Right atrium auricular region (tissue), 2 donors: ENCODE data around the gene POLE3. TPM values are rescaled to one million over a fixed set of nuclear protein-coding genes. Genes with fewer than 3 reads are reported as not detected.

Experiments used
- DNase-seq: peaks from one replicate; pipeline ENCODE4 v3.0.0-alpha.2; 2019; ENCODE audit warnings: low spot score
- H3K27ac ChIP-seq, 2 donors: fragments of 200-600 bp; sonication (generic); 1 replicate in 1 of 2; 2 replicates in 1 of 2; pipeline ENCODE4 v1.5.1; 2016 to 2019
- H3K27me3 ChIP-seq, 2 donors: fragments of 200-600 bp; sonication (generic); one replicate each; pipeline versions ENCODE4 v1.5.1 to v1.6.0; 2017 to 2019
- H3K36me3 ChIP-seq: fragments of 200-600 bp; sonication (generic); one replicate; pipeline ENCODE4 v1.5.1; 2016
- H3K4me1 ChIP-seq, 2 donors: fragments of 200-600 bp; sonication (generic); one replicate each; pipeline versions ENCODE4 v1.5.1 to v1.6.0; 2017 to 2019
- H3K4me3 ChIP-seq, 2 donors: fragments of 200-600 bp; sonication (generic); 1 replicate in 1 of 2; 2 replicates in 1 of 2; pipeline ENCODE4 v1.5.1; 2017 to 2019; ENCODE audit warnings: mild to moderate bottlenecking in 1 of 2, moderate library complexity in 1 of 2
- H3K9me3 ChIP-seq, 2 donors: fragments of 200-600 bp; sonication (generic); one replicate each; pipeline ENCODE4 v1.5.1; 2019
- total RNA-seq, 2 donors: library from RNA; depleted of rRNA; stranded (reverse); fragments of >200 nt; gene quantifications; one replicate each; pipeline ENCODE4 v1.1.0, GENCODE V29; 2016
- TF ChIP-seq, protein P1 (sequence below), 2 donors: fragments of 200-600 bp; sonication (generic); IDR thresholded peaks; one replicate each; pipeline ENCODE4 v1.5.1; 2019; ENCODE audit warnings: antibody characterized with exemption in 2 of 2

The POLE3 gene
- total RNA-seq, 2 donors from 2014 or later, result 17.9 to 21.5 TPM

DNA sequence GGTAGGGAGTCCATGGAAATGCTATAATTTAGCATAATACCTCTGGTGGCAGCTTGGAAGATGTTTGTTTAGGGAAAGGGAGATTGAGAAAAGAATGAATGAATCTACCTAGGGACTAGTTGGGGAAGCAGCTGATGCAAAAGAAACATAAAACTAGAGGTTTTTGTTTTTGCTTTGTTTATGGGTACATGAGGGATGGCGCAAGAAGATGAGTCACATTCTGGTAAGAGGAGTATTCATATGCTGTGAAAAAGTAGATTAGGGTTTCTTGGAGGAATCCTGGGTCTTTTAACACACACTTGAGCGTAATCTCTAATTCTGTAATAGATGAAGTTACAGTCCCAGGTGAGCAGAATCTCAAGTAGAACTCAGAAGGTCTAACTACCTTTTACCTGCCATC is 17.2 kb upstream of the POLE3 start:
- H3K27me3 ChIP-seq, result no peaks in the 10 kb centered on the region
- TF ChIP-seq, protein P1, sequence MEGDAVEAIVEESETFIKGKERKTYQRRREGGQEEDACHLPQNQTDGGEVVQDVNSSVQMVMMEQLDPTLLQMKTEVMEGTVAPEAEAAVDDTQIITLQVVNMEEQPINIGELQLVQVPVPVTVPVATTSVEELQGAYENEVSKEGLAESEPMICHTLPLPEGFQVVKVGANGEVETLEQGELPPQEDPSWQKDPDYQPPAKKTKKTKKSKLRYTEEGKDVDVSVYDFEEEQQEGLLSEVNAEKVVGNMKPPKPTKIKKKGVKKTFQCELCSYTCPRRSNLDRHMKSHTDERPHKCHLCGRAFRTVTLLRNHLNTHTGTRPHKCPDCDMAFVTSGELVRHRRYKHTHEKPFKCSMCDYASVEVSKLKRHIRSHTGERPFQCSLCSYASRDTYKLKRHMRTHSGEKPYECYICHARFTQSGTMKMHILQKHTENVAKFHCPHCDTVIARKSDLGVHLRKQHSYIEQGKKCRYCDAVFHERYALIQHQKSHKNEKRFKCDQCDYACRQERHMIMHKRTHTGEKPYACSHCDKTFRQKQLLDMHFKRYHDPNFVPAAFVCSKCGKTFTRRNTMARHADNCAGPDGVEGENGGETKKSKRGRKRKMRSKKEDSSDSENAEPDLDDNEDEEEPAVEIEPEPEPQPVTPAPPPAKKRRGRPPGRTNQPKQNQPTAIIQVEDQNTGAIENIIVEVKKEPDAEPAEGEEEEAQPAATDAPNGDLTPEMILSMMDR (IDR thresholded peaks at IDR 0.05), result no peak
- H3K4me1 ChIP-seq, result no peaks in the 10 kb centered on the region
- H3K9me3 ChIP-seq, result no peaks in the 10 kb centered on the region
- no peak for DNase-seq
- H3K4me3 ChIP-seq, result no peak overlapping the region
- H3K27ac ChIP-seq, result no peak overlapping the region
- H3K36me3 ChIP-seq, result no peaks in the 10 kb centered on the region

DNA sequence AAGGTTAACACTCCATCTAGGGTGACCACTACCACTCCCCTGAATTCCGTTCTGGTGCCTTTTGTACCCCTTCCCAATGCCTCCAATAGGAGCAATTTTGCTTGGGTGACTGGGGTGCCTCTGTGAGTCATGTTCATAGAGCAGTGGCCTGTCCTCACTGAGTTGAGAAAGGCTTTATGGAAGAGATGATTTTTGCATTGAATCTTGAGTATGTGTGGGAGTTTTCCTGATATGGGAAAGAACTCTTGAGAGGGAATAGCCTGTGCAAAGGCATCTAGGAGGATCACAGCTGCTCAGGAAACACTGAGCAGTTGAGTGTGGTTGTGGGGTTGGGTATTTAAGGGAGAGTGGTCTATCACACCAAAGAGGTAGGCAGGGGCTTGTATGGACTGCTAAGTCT is 16.2 kb upstream of the POLE3 start:
- DNase-seq, result no peak
- TF ChIP-seq, protein P1 (IDR thresholded peaks at IDR 0.05), result no peak
- no peaks in the 10 kb centered on the region for H3K9me3 ChIP-seq

DNA sequence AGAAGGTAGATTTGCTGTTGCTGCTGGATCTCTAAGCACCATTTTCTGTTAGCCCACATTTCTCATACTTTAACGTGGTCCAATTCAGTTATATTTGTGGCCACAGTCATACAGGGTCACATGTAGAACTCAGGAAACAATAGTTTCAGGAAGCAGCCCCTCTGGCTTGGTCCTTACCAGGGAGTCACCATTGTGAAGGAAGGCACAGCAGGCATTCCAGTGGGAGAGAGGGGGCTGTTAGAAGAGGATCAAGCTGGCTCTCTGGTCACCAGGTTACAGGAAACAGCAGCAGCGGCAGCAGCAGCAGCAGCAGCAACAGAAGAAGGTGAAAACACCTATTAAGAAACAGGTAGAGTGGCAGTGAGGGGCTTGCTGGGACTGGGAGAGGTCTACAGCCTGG is 14.6 kb upstream of the POLE3 start:
- DNase-seq, result no peak
- H3K27ac ChIP-seq, result no peak overlapping the region
- no peaks in the 10 kb centered on the region for H3K9me3 ChIP-seq
- no peaks in the 10 kb centered on the region for H3K36me3 ChIP-seq
- no peak overlapping the region for H3K4me3 ChIP-seq
- TF ChIP-seq, protein P1 (IDR thresholded peaks at IDR 0.05), result no peak
- H3K4me1 ChIP-seq, result no peaks in the 10 kb centered on the region
- H3K27me3 ChIP-seq, result no peaks in the 10 kb centered on the region

More for the DNA sequence above, 16.2 kb upstream of the POLE3 start:
- Histone ChIP-seq H3K4me1 (no peaks in the 10 kb centered on the region), H3K36me3 (no peaks in the 10 kb centered on the region), H3K27ac (no peak overlapping the region), H3K27me3 (no peaks in the 10 kb centered on the region), H3K4me3 (no peak overlapping the region)

DNA sequence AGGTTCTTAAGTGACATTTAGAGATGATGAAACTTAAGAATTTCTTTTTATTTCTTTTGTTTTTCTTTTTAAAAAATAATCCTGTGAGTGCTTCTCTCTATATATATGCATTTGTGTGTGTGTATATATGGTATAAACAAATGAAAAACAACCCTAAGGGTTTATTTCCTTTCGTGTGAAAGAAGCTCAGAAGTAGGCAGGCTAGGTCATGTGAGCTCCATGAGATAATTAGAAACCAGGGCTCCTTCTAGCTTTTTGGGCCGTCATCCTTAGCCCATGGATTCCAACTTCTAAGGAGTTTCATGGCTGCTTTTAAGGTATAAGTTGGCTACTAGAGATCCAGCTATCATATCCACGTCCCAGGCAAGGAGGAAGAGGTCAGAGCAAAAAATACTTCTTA is 11.3 kb upstream of the POLE3 start:
- Histone ChIP-seq H3K27me3 (no peaks in the 10 kb centered on the region), H3K4me1 (no peaks in the 10 kb centered on the region), H3K4me3 (no peak overlapping the region), H3K27ac (no peak overlapping the region), H3K36me3 (no peaks in the 10 kb centered on the region), H3K9me3 (no peaks in the 10 kb centered on the region)
- TF ChIP-seq, protein P1 (IDR thresholded peaks at IDR 0.05), result no peak
- no peak for DNase-seq

DNA sequence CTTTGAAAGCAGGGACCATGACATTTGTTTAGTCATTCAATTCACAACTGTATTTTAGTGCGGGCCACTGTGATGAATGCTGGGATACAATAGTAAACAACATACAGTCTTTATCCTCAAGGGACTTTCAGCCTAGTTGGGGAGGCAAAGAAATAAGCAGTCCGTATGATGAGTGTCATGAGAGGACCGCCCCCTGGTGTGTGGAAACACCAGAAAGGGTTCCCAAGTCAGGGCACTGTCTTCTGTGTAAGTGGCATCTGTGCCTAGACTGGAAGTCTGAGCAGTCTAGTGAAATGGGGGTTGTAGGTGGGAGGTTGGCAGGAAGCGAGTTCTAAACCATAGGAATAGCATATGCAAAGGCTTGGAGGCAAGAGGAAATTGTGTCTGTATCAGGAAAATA is 6.9 kb upstream of the POLE3 start:
- Histone ChIP-seq H3K27ac (no peak overlapping the region), H3K4me3 (no peak overlapping the region), H3K9me3 (no peaks in the 10 kb centered on the region), H3K36me3 (no peaks in the 10 kb centered on the region), H3K27me3 (no peaks in the 10 kb centered on the region), H3K4me1 (no peaks in the 10 kb centered on the region)
- TF ChIP-seq, protein P1 (IDR thresholded peaks at IDR 0.05), result no peak
- DNase-seq, result no peak

DNA sequence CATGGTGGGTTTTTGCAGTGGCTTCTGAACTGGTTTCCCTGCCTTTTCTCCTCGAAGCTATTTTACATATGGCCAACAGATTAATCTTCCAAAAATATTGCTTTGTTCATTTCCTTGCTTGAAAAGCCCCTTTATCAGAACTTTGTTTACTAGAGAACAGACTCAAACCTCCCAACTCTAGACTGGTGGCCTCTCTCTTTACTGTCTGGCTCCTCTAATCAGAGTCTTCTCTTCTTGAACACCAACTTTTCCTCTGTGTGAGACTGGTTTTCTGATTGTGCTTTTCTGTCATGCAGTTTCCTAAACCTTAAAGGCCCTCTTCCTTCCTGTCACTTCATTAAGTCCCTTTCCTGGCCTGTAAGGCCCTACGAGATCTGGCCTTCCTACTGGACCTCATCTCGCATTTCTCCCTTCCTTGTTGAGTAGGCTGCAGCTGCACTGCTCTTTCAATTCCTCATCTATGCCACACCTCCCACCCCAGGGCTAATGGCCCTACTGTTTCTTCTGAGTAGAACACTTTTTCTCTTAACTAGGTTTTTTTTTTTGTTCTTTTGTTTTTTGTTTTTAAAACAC is 5.8 kb upstream of the POLE3 start:
- DNase-seq, result no peak
- no peak overlapping the region for H3K27ac ChIP-seq
- TF ChIP-seq, protein P1 (IDR thresholded peaks at IDR 0.05), result no peak
- H3K36me3 ChIP-seq, result no peaks in the 10 kb centered on the region
- H3K9me3 ChIP-seq, result no peaks in the 10 kb centered on the region
- peaks cover 0 to 6% of the 10 kb centered on the region in 2 donors for H3K4me1 ChIP-seq
- no peaks in the 10 kb centered on the region for H3K27me3 ChIP-seq
- H3K4me3 ChIP-seq, result no peak overlapping the region
